IMR-90 (cell line): Measurements from ENCODE around the gene SLC39A11. TPM values are rescaled to one million over a fixed set of nuclear protein-coding genes. Genes with fewer than 3 reads are reported as not detected.

ENCODE experiments used
- ATAC-seq: fragments of 200-7000 bp; cut with Tn5 transposase; 2 replicates; pipeline ENCODE4 v1.9.1; 2020; ENCODE audit warnings: low read depth, mild to moderate bottlenecking, moderate library complexity
- BruUV-seq: library from RNA; stranded (reverse); fragments of 400-500 nt; replicated peaks from 2 replicates; lab custom pipeline; 2021; lab: Mats Ljungman, UMichigan
- CTCF ChIA-PET: fragments of 300-600 bp; formaldehyde crosslinking; extraction: SDS; loops from one replicate; lab custom pipeline; 2021; ENCODE audit warnings: antibody characterized with exemption; lab: Yijun Ruan, JAX
- POLR2A ChIA-PET: fragments of 300-600 bp; sonication (Branson Sonifier 250); formaldehyde crosslinking; loops from one replicate; lab custom pipeline; 2022; ENCODE audit warnings: antibody characterized with exemption; ENCODE audit not compliant: unreplicated experiment; lab: Charles Lee
- DNase-seq: peaks from one replicate; pipeline ENCODE4 v3.0.0; 2013
- H2AFZ ChIP-seq: replicated peaks from 2 replicates; pipeline ENCODE3; 2013; ENCODE audit warnings: low read length, mild to moderate bottlenecking; ENCODE audit not compliant: poor library complexity
- H2AK5ac ChIP-seq: 2 replicates; pipeline ENCODE4 v1.6.1; 2013; ENCODE audit warnings: low read depth, low read length, inconsistent platforms
- H2AK9ac ChIP-seq: replicated peaks from 2 replicates; pipeline ENCODE3; 2013; ENCODE audit warnings: mild to moderate bottlenecking, low read depth, low read length, moderate library complexity; ENCODE audit not compliant: poor library complexity
- H2BK120ac ChIP-seq: 2 replicates; pipeline ENCODE4 v1.6.1; 2013; ENCODE audit warnings: low read depth, low read length, inconsistent platforms
- H2BK15ac ChIP-seq: 3 replicates; pipeline ENCODE4 v1.6.1; 2013; ENCODE audit warnings: low read depth, low read length, inconsistent platforms
- H2BK20ac ChIP-seq: 2 replicates; pipeline ENCODE4 v1.6.1; 2013; ENCODE audit warnings: low read depth, mild to moderate bottlenecking, inconsistent platforms, low read length, moderate library complexity
- H2BK5ac ChIP-seq: 2 replicates; pipeline ENCODE4 v1.6.1; 2013; ENCODE audit warnings: mild to moderate bottlenecking, low read depth, low read length, inconsistent platforms; ENCODE audit not compliant: poor library complexity, severe bottlenecking
- H3K14ac ChIP-seq: replicated peaks from 2 replicates; pipeline ENCODE4 v1.6.1; 2013; ENCODE audit warnings: low read depth, low read length, inconsistent platforms
- H3K18ac ChIP-seq: 2 replicates; pipeline ENCODE4 v1.6.1; 2013; ENCODE audit warnings: low read depth, low read length, control low read depth
- H3K23ac ChIP-seq: 2 replicates; pipeline ENCODE4 v1.6.1; 2013; ENCODE audit warnings: low read depth, low read length, inconsistent platforms
- H3K27ac ChIP-seq: 2 replicates; pipeline ENCODE4 v1.5.1; 2013; ENCODE audit warnings: mild to moderate bottlenecking, control low read depth, low read length; ENCODE audit not compliant: insufficient read depth
- H3K27me3 ChIP-seq: 2 replicates; pipeline ENCODE4 v1.6.1; 2013; ENCODE audit warnings: low read length; ENCODE audit not compliant: control insufficient read depth, insufficient read depth
- H3K36me3 ChIP-seq: 2 replicates; pipeline ENCODE4 v1.6.1; 2013; ENCODE audit warnings: low read length, mixed read lengths; ENCODE audit not compliant: control insufficient read depth, insufficient read depth
- H3K4ac ChIP-seq: 2 replicates; pipeline ENCODE4 v1.6.1; 2013; ENCODE audit warnings: low read depth, low read length, inconsistent platforms
- H3K4me1 ChIP-seq: 2 replicates; pipeline ENCODE4 v1.6.1; 2013; ENCODE audit warnings: low read length, mixed read lengths; ENCODE audit not compliant: control insufficient read depth, insufficient read depth
- H3K4me2 ChIP-seq: 2 replicates; pipeline ENCODE4 v1.6.1; 2013; ENCODE audit warnings: low read depth, mild to moderate bottlenecking, control low read depth, low read length, moderate library complexity
- H3K4me3 ChIP-seq: 2 replicates; pipeline ENCODE4 v1.5.1; 2013; ENCODE audit warnings: low read depth, mild to moderate bottlenecking, control low read depth, low read length, moderate library complexity; ENCODE audit not compliant: insufficient read depth
- H3K56ac ChIP-seq: 2 replicates; pipeline ENCODE4 v1.6.1; 2013; ENCODE audit warnings: low read length, inconsistent platforms; ENCODE audit not compliant: insufficient read depth; ENCODE audit errors: extremely low read depth
- H3K79me1 ChIP-seq, 2 experiments: 2 replicates each; pipeline ENCODE4 v1.6.1; 2013; ENCODE audit warnings: low read length in 2 of 2, inconsistent platforms in 1 of 2, low read depth in 1 of 2
- H3K9ac ChIP-seq: 2 replicates; pipeline ENCODE4 v1.6.1; 2013; ENCODE audit warnings: low read depth, low read length, control low read depth
- H3K9me1 ChIP-seq: 2 replicates; pipeline ENCODE4 v1.6.1; 2013; ENCODE audit warnings: low read length, inconsistent platforms; ENCODE audit not compliant: insufficient read depth
- H3K9me3 ChIP-seq: 2 replicates; pipeline ENCODE4 v1.6.1; 2013; ENCODE audit warnings: low read length; ENCODE audit not compliant: control insufficient read depth, insufficient read depth
- H4K20me1 ChIP-seq: 2 replicates; pipeline ENCODE4 v1.6.1; 2013; ENCODE audit warnings: low read length, inconsistent platforms; ENCODE audit not compliant: insufficient read depth
- H4K5ac ChIP-seq: 2 replicates; pipeline ENCODE4 v1.6.1; 2013; ENCODE audit warnings: mild to moderate bottlenecking, low read depth, low read length, control low read depth
- H4K8ac ChIP-seq, 2 experiments: 2 replicates each; pipeline ENCODE4 v1.6.1; 2013; ENCODE audit warnings: low read depth in 2 of 2, low read length in 2 of 2, control low read depth in 1 of 2, inconsistent platforms in 1 of 2
- H4K91ac ChIP-seq: 2 replicates; pipeline ENCODE4 v1.6.1; 2013; ENCODE audit warnings: low read depth, low read length, inconsistent platforms; ENCODE audit not compliant: insufficient read depth
- BHLHE40 ChIP-seq: fragments of 150-350 bp; IDR thresholded peaks from 2 replicates; pipeline ENCODE4 v1.6.1; 2016; ENCODE audit warnings: mild to moderate bottlenecking, low read depth, low read length
- CEBPB ChIP-seq: IDR thresholded peaks from 2 replicates; pipeline ENCODE4 v1.6.1; 2012; ENCODE audit warnings: low read depth, low read length, improper control_type of control experiment
- CHD1 ChIP-seq: IDR thresholded peaks from 2 replicates; pipeline ENCODE4 v1.6.1; 2012; ENCODE audit warnings: low read depth, low read length, improper control_type of control experiment
- CTCF ChIP-seq: conservative IDR thresholded peaks from 2 replicates; pipeline ENCODE4 v1.5.1; 2012; ENCODE audit warnings: mild to moderate bottlenecking, low read depth, low read length, improper control_type of control experiment
- ELK1 ChIP-seq: fragments of 150-350 bp; IDR thresholded peaks from 2 replicates; pipeline ENCODE4 v1.6.1; 2016; ENCODE audit warnings: low read depth, mild to moderate bottlenecking, low read length, moderate library complexity, borderline replicate concordance
- FOS ChIP-seq: fragments of 150-350 bp; IDR thresholded peaks from 2 replicates; pipeline ENCODE4 v1.6.1; 2016; ENCODE audit warnings: low read depth, low read length
- MAFK ChIP-seq: IDR thresholded peaks from 2 replicates; pipeline ENCODE4 v1.6.1; 2012; ENCODE audit warnings: low read depth, low read length, improper control_type of control experiment
- MAZ ChIP-seq: IDR thresholded peaks from 2 replicates; pipeline ENCODE4 v1.6.1; 2012; ENCODE audit warnings: low read depth, mild to moderate bottlenecking, low read length, improper control_type of control experiment, moderate library complexity, borderline replicate concordance
- MXI1 ChIP-seq: IDR thresholded peaks from 2 replicates; pipeline ENCODE4 v1.6.1; 2012; ENCODE audit warnings: low read depth, mild to moderate bottlenecking, low read length, moderate library complexity, borderline replicate concordance
- NFE2L2 ChIP-seq: fragments of 150-350 bp; IDR thresholded peaks from 2 replicates; pipeline ENCODE4 v1.6.1; 2016; ENCODE audit warnings: low read depth, mild to moderate bottlenecking, low read length
- POLR2A ChIP-seq: IDR thresholded peaks from 2 replicates; pipeline ENCODE4 v1.6.1; 2012; ENCODE audit warnings: mild to moderate bottlenecking, low read depth, low read length
- RAD21 ChIP-seq: IDR thresholded peaks from 2 replicates; pipeline ENCODE4 v1.6.1; 2012; ENCODE audit warnings: low read length, improper control_type of control experiment
- RCOR1 ChIP-seq: IDR thresholded peaks from 2 replicates; pipeline ENCODE4 v1.6.1; 2012; ENCODE audit warnings: mild to moderate bottlenecking, low read length, improper control_type of control experiment; ENCODE audit not compliant: insufficient replicate concordance
- RFX5 ChIP-seq: IDR thresholded peaks from 2 replicates; pipeline ENCODE4 v1.8.0; 2012; ENCODE audit warnings: low read depth, mild to moderate bottlenecking, low read length, moderate library complexity
- SMC3 ChIP-seq: fragments of 150-350 bp; IDR thresholded peaks from 2 replicates; pipeline ENCODE4 v1.6.1; 2016; ENCODE audit warnings: low read depth, mild to moderate bottlenecking, antibody characterized with exemption, low read length, moderate library complexity
- USF2 ChIP-seq: fragments of 150-350 bp; IDR thresholded peaks from 2 replicates; pipeline ENCODE4 v1.6.1; 2017; ENCODE audit warnings: mild to moderate bottlenecking, antibody characterized with exemption, low read length, low read depth
- WGBS, 2 experiments: methylation state at CpG; one replicate each; pipeline versions ENCODE4 v1.1.5 to v1.1.7; 2013; ENCODE audit warnings: missing lambda C conversion rate in 2 of 2; ENCODE audit not compliant: insufficient read length in 1 of 2; ENCODE audit errors: extremely low coverage in 2 of 2; 5-methylcytosine and 5-hydroxymethylcytosine counted together
- dilution Hi-C: fragments of 300-500 bp; cut with HindIII; formaldehyde crosslinking; loops from one replicate; pipeline ENCODE4 v1.14.3; 2018; ENCODE audit warnings: low sequenced_read_pairs; ENCODE audit not compliant: unreplicated experiment
- in situ Hi-C: fragments of 300-500 bp; cut with MboI; formaldehyde crosslinking; loops from 3 replicates; pipeline ENCODE4 v1.14.3; 2019; ENCODE audit warnings: low sequenced_read_pairs, inconsistent platforms, mixed read lengths
- intact Hi-C: fragments of 100-400 bp; cut with micrococcal nuclease; formaldehyde crosslinking; loops from 2 replicates; pipeline ENCODE4 v1.10.0; 2022
- polyA plus RNA-seq, 3 experiments: library from polyadenylated mRNA; depleted of rRNA; stranded (reverse); fragments of >200 nt; gene quantifications; 2 replicates each; pipeline ENCODE4 v1.2.3, GENCODE V29; 2012; ENCODE audit warnings: low replicate concordance in 1 of 3
- total RNA-seq: library from RNA; depleted of rRNA; stranded (reverse); fragments of >200 nt; gene quantifications from 2 replicates; pipeline ENCODE4 v1.2.3, GENCODE V29; 2012

The SLC39A11 gene
- total and polyA plus RNA-seq, 2 of the 4 experiments (the other 2 are of a cell fraction) = 8.8 to 14.3 TPM

- Histone ChIP-seq H4K5ac (no peak overlapping the region), H3K9me1 (peaks cover 7% of the 10 kb centered on the region), H2BK15ac (no peak overlapping the region), H2BK5ac (no peak overlapping the region), H3K4me2 (no peak overlapping the region), H3K56ac (no peak overlapping the region), H2BK20ac (no peak overlapping the region; the same call in 1 of the 2 replicates), H3K4me3 (no peak overlapping the region), H3K9ac (no peak overlapping the region), H3K14ac (no peak overlapping the region), H3K23ac (no peak overlapping the region), H3K27ac (no peak overlapping the region), H4K20me1 (peaks cover 3% of the 10 kb centered on the region; the same call in 1 of the 2 replicates), H4K8ac (no peak overlapping the region), H2AK5ac (peak overlapping the region; percentile 28; the same call in 1 of the 2 replicates), H3K4me1 (peaks cover 11% of the 10 kb centered on the region), H3K79me1 (peaks cover 0 to 25% of the 10 kb centered on the region in 2 experiments; a peak in 2 of 4 replicates), H3K4ac (no peak overlapping the region), H2BK120ac (no peak overlapping the region), H3K36me3 (no peaks in the 10 kb centered on the region), H4K91ac (no peak overlapping the region), H3K9me3 (no peaks in the 10 kb centered on the region; the same call in 1 of the 2 replicates), H3K27me3 (no peaks in the 10 kb centered on the region), H3K18ac (no peak overlapping the region), H2AK9ac (no peak overlapping the region), H2AFZ (no peak overlapping the region)
- ChIA-PET POLR2A (no interaction called here), CTCF (no interaction called here)
- in situ Hi-C loops = no loop called here
- intact Hi-C loops = no loop called here
- WGBS, 2 experiments = no CpG with 5 or more reads among the region's 6 CpGs
- ATAC-seq (no peak), DNase-seq (no peak)
- BruUV-seq = no TSS peak
- TF ChIP-seq MAZ (no peak), USF2 (no peak), RFX5 (no peak), MXI1 (no peak), ELK1 (no peak), CHD1 (no peak), MAFK (no peak), POLR2A (no peak), CEBPB (no peak), NFE2L2 (no peak), RCOR1 (no peak), CTCF (no peak), RAD21 (no peak), BHLHE40 (no peak), FOS (no peak), SMC3 (no peak)
- dilution Hi-C loops = no loop called here
Observed at GRCh38 chr17:73025041-73025560, 67.4 kb downstream of the SLC39A11 start.
